Measurements from ENCODE around the gene GBX1. TPM values are rescaled to one million over a fixed set of nuclear protein-coding genes. Genes with fewer than 3 reads are reported as not detected.

GBX1 gene
- total RNA-seq, 6 experiments from 2014 or later = not detected

DNA sequence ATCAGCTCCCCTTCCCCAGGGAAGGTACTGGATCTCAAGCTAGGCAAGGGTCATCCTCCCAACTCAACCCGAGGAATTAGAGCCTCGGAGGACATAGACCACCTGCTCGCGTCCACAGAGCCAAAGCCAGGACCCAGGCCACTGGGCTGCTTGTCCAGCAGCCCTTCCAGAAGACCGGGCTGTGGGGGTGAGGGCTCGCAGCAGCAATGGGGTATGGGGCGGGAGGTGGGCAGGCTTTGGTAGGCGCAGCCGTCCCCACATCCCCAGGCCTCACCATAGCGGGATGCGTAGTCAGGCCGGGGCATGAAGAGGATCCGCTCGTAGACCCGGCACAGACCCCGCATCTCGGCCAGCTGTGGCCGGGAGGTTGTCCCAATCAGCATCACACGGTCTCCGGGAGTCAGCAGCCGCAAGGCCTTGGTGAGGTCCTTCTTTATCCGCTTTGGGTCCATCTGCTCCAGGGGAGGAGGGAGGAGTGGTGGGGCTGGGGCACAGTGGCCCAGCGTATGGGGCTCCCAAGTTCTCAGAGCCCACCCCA, 24.6 kb upstream of the GBX1 start:
- intact Hi-C loops (cut with DNase I) = no loop called here
- H3K36me3 ChIP-seq = no peaks in the 10 kb centered on the region
- ATAC-seq = no peak
- no CpG with 5 or more reads among the region's 23 CpGs for WGBS (ENCODE audit: insufficient coverage, low coverage, low lambda C conversion rate, missing lambda C conversion rate)
- H3K9me3 ChIP-seq = no peaks in the 10 kb centered on the region
- TF ChIP-seq POLR2A (IDR thresholded peaks at IDR 0.05) = no peak
- TF ChIP-seq, protein P1, sequence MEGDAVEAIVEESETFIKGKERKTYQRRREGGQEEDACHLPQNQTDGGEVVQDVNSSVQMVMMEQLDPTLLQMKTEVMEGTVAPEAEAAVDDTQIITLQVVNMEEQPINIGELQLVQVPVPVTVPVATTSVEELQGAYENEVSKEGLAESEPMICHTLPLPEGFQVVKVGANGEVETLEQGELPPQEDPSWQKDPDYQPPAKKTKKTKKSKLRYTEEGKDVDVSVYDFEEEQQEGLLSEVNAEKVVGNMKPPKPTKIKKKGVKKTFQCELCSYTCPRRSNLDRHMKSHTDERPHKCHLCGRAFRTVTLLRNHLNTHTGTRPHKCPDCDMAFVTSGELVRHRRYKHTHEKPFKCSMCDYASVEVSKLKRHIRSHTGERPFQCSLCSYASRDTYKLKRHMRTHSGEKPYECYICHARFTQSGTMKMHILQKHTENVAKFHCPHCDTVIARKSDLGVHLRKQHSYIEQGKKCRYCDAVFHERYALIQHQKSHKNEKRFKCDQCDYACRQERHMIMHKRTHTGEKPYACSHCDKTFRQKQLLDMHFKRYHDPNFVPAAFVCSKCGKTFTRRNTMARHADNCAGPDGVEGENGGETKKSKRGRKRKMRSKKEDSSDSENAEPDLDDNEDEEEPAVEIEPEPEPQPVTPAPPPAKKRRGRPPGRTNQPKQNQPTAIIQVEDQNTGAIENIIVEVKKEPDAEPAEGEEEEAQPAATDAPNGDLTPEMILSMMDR (IDR thresholded peaks at IDR 0.05) = no peak
- no peak for DNase-seq
- H3K27me3 ChIP-seq = no peaks in the 10 kb centered on the region
- H3K27ac ChIP-seq = no peak overlapping the region
- no peak overlapping the region for H3K4me3 ChIP-seq
- H3K4me1 ChIP-seq = no peaks in the 10 kb centered on the region

DNA sequence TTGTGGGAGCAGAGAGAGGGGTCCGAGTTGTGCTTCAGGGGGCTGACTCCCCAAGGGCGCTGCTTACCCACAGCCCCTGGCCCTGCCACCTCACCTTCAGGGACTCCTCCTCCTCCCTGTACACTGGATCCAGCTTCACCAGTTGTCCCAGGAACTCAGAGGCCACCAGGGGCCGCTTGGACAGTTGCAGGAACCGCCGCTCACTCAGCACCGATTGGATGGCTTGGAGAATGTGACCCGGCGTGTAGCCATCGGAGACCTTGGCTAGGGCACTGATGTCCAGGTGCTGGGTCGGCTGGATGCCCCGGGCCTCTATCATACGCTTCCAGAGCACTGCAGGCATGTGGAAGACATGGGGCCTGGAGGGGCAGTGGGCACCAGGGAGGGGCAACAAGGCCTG, 24.1 kb upstream of the GBX1 start:
- ATAC-seq = no peak
- no peaks in the 10 kb centered on the region for H3K27me3 ChIP-seq
- TF ChIP-seq POLR2A (IDR thresholded peaks at IDR 0.05) = no peak
- TF ChIP-seq, protein P1 (IDR thresholded peaks at IDR 0.05) = no peak
- no peak overlapping the region for H3K4me3 ChIP-seq
- no peak overlapping the region for H3K27ac ChIP-seq
- 70% methylated on average over 7 of the region's 12 CpGs for WGBS (ENCODE audit: insufficient coverage, low coverage, low lambda C conversion rate, missing lambda C conversion rate)
- H3K36me3 ChIP-seq = no peaks in the 10 kb centered on the region
- intact Hi-C loops (cut with DNase I) = no loop called here
- DNase-seq = no peak
- H3K9me3 ChIP-seq = no peaks in the 10 kb centered on the region
- no peaks in the 10 kb centered on the region for H3K4me1 ChIP-seq

DNA sequence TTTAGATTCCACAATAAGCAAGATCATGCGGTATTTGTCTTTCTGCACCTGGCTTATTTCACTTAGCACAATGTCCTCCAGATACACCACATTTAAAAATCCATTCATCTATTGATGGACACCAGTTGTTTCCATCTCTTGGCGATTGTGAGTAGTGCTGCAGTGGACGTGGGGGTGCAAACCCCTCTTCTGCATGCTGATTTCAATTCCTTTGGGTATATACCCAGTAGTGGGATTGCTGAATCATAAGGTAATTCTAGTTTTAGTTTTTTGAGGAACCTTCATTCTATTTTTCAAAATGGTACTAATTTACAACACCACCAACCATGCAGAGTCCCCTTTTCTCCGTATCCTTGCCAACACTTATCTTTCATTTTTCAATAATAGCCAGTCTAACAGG, 21.5 kb upstream of the GBX1 start:
- WGBS (ENCODE audit: insufficient coverage, low coverage, low lambda C conversion rate, missing lambda C conversion rate) = 60% methylated on average over 4 of the region's 4 CpGs
- ATAC-seq = no peak
- intact Hi-C loops (cut with DNase I) = no loop called here

DNA sequence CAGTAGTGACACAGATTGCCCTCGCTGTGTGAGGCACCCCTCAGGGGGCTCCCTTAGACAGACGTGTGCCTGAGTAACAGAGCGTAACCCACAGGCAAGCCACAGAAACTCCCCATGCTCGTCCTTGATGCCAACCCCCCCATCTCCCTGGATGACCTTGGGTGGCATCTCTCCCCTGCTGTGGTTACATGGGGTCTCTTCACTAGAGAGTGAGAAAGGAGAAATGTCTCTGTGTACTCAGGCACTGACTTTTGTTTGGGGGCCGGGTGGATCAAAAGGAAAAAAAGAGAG, 20.7 kb upstream of the GBX1 start:
- ATAC-seq (no peak), DNase-seq (no peak)
- H3K4me1 ChIP-seq = no peaks in the 10 kb centered on the region
- H3K36me3 ChIP-seq = no peaks in the 10 kb centered on the region
- intact Hi-C loops (cut with DNase I) = no loop called here
- no peaks in the 10 kb centered on the region for H3K27me3 ChIP-seq
- H3K9me3 ChIP-seq = no peaks in the 10 kb centered on the region
- no peak for TF ChIP-seq POLR2A (IDR thresholded peaks at IDR 0.05)
- TF ChIP-seq, protein P1 (IDR thresholded peaks at IDR 0.05) = no peak
- 57% methylated on average over 5 of the region's 5 CpGs for WGBS (ENCODE audit: insufficient coverage, low coverage, low lambda C conversion rate, missing lambda C conversion rate)
- no peak overlapping the region for H3K27ac ChIP-seq
- H3K4me3 ChIP-seq = no peak overlapping the region

More for the DNA sequence above, 21.5 kb upstream of the GBX1 start:
- no peak for TF ChIP-seq POLR2A (IDR thresholded peaks at IDR 0.05)
- TF ChIP-seq, protein P1 (IDR thresholded peaks at IDR 0.05) = no peak
- no peaks in the 10 kb centered on the region for H3K9me3 ChIP-seq
- no peak for DNase-seq
- H3K27me3 ChIP-seq = no peaks in the 10 kb centered on the region
- no peak overlapping the region for H3K27ac ChIP-seq
- no peak overlapping the region for H3K4me3 ChIP-seq
- no peaks in the 10 kb centered on the region for H3K36me3 ChIP-seq
- H3K4me1 ChIP-seq = no peaks in the 10 kb centered on the region

All from right lobe of liver (tissue), 6 donors.